GM19468 (cell line): Measurements from ENCODE around the gene IDH1.
A peak's percentile ranks its signal among the peaks of the same experiment; 100 is the strongest.
"Not testable (repeated sequence)": the region's sequence is repeated elsewhere in the genome, so short reads cannot be mapped to it uniquely, and the experiment has no call there.

ENCODE experiments used
- ATAC-seq: cut with Tn5 transposase; IDR thresholded peaks from one replicate; pipeline ENCODE4 v1.9.1; 2021; ENCODE audit warnings: mild to moderate bottlenecking, moderate library complexity, moderate number of reproducible peaks; ENCODE audit not compliant: unreplicated experiment; ENCODE audit errors: extremely low read depth

Gene IDH1

GRCh38 chr2:208256849-208257813 is 2.3 kb upstream of the IDH1 start:
- not testable (repeated sequence) for ATAC-seq

GRCh38 chr2:208256192-208256782 is 1.4 kb upstream of the IDH1 start:
- no peak for ATAC-seq

GRCh38 chr2:208255557-208256106 is 761 bp upstream of the IDH1 start:
- peak; percentile 1 for ATAC-seq

- ATAC-seq, result peak; percentile 64
Measured at GRCh38 chr2:208254118-208254870, 577 bp downstream of the IDH1 start.

GRCh38 chr2:208253600-208254117 is 1.2 kb downstream of the IDH1 start:
- ATAC-seq, result no peak

GRCh38 chr2:208252716-208253492 is 2.0 kb downstream of the IDH1 start:
- ATAC-seq, result no peak

GRCh38 chr2:208251098-208251497 is 3.8 kb downstream of the IDH1 start:
- no peak for ATAC-seq

- ATAC-seq, result no peak
Measured at GRCh38 chr2:208250388-208250787, 4.5 kb downstream of the IDH1 start.

GRCh38 chr2:208249296-208249695 is 5.6 kb downstream of the IDH1 start:
- ATAC-seq, result no peak

- no peak for ATAC-seq
Measured at GRCh38 chr2:208248601-208249000, 6.3 kb downstream of the IDH1 start.

GRCh38 chr2:208245746-208246145 is 9.1 kb downstream of the IDH1 start:
- no peak for ATAC-seq

- ATAC-seq, result no peak
Measured at GRCh38 chr2:208244422-208244821, 10.4 kb downstream of the IDH1 start.

GRCh38 chr2:208240619-208241209 is 14.2 kb downstream of the IDH1 start:
- no peak for ATAC-seq

- no peak for ATAC-seq
Measured at GRCh38 chr2:208239770-208240493, 14.9 kb downstream of the IDH1 start.

- no peak for ATAC-seq
Measured at GRCh38 chr2:208235860-208236259, 19.0 kb downstream of the IDH1 start.

GRCh38 chr2:208234786-208235185 is 20.1 kb downstream of the IDH1 start:
- ATAC-seq, result no peak

- ATAC-seq, result no peak
Measured at GRCh38 chr2:208228476-208228875, 26.4 kb downstream of the IDH1 start.

GRCh38 chr2:208227581-208228232 is 27.2 kb downstream of the IDH1 start:
- no peak for ATAC-seq
